Osteoblast (primary cell): Measurements from ENCODE around the gene CSF2. TPM values are rescaled to one million over a fixed set of nuclear protein-coding genes. Genes with fewer than 3 reads are reported as not detected.

Experiments
- DNase-seq: peaks from one replicate; pipeline ENCODE4 v3.0.0; 2011; ENCODE audit warnings: low spot score, mixed read lengths; ENCODE audit not compliant: insufficient read length; ENCODE audit errors: missing footprints
- H2AFZ ChIP-seq: 2 replicates; pipeline ENCODE4 v1.6.0; 2011; ENCODE audit warnings: mild to moderate bottlenecking, low read length
- H3K27ac ChIP-seq: 2 replicates; pipeline ENCODE4 v1.5.1; 2011; ENCODE audit warnings: mild to moderate bottlenecking, low read depth, low read length, moderate library complexity
- H3K27me3 ChIP-seq: 2 replicates; pipeline ENCODE4 v1.6.0; 2012; ENCODE audit warnings: mild to moderate bottlenecking, control low read depth, inconsistent platforms, low read length, moderate library complexity; ENCODE audit not compliant: insufficient read depth
- H3K36me3 ChIP-seq: 2 replicates; pipeline ENCODE4 v1.5.1; 2011; ENCODE audit warnings: mild to moderate bottlenecking, low read length, control low read depth, moderate library complexity; ENCODE audit not compliant: insufficient read depth
- H3K4me1 ChIP-seq: 2 replicates; pipeline ENCODE4 v1.5.1; 2011; ENCODE audit warnings: mild to moderate bottlenecking, low read length, control low read depth, moderate library complexity; ENCODE audit not compliant: insufficient read depth
- H3K4me2 ChIP-seq: 2 replicates; pipeline ENCODE4 v1.6.0; 2011; ENCODE audit warnings: mild to moderate bottlenecking, low read length; ENCODE audit not compliant: insufficient read depth
- H3K4me3 ChIP-seq: fragments of 200-600 bp; sonication (generic); 3 replicates; pipeline ENCODE4 v1.5.1; 2012; ENCODE audit warnings: mild to moderate bottlenecking, low read length, inconsistent platforms; ENCODE audit not compliant: insufficient read depth
- H3K79me2 ChIP-seq: 2 replicates; pipeline ENCODE4 v1.6.0; 2012; ENCODE audit warnings: mild to moderate bottlenecking, low read length, control low read depth, inconsistent platforms; ENCODE audit not compliant: insufficient read depth
- H3K9me3 ChIP-seq: 2 replicates; pipeline ENCODE4 v1.5.1; 2011; ENCODE audit warnings: low read depth, low read length, control low read depth
- H4K20me1 ChIP-seq: 2 replicates; pipeline ENCODE4 v1.6.0; 2012; ENCODE audit warnings: mild to moderate bottlenecking, low read length, control low read depth; ENCODE audit not compliant: insufficient read depth
- total RNA-seq: library from RNA; depleted of rRNA; stranded (reverse); fragments of >200 nt; gene quantifications from 2 replicates; pipeline ENCODE4 v1.2.3, GENCODE V29; 2012
- TF ChIP-seq, protein P1 (sequence below): IDR thresholded peaks from 2 replicates; pipeline ENCODE4 v1.5.1; 2011; ENCODE audit warnings: mild to moderate bottlenecking, low read depth, low read length, moderate library complexity; ENCODE audit errors: extremely low read depth

CSF2 gene
- total RNA-seq, 1 donor, result not detected

DNA sequence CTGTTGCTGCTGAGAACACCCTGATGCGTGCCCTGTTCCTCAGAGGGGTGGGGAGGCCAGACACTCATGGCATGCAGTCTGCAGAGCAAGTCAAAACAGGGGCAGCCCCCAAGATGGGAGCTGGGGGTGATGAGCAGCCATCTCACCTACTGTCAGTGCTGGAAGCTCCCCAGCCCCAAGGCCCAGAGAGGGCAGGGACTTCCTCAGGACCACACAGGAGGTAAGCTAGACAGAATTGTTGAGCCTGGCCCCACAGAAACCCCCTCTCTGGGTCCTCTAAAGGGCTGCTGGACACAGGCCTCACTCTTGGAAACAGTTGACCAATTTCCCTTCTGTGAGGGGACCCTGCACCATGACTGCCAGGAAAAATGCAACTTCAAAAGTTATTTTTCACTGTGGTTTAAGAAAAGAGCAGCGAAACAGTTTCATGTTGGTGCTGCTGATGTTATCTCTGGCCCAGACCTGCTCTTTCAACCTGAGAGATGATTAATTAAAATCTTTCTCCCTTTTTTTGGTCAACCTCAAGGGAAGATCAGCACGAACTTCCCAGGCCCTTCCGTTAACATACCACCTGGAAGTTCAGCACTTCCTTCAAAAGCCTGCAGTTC is 9.6 kb downstream of the CSF2 start:
- H3K4me1 ChIP-seq, result peaks cover 18% of the 10 kb centered on the region

DNA sequence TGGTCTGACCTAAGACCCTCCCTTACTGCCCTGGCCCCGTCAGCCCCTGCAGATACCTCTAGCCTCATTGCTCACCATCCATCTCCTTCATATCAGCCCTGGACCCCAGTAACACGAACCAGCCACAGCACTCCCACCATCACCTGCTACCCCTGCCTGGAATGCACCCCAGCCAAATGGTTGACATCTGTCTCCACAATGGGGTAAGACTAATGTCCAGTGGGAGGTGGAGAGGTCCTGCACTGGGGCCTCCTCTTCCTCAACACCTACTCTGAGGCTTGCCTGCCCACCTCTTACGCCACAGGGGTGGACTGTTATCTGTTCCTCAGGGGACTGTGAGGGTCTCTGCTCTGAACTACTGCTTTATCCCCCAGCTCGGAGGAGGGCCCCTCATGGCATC is 12.1 kb downstream of the CSF2 start:
- Histone ChIP-seq H3K27me3 (no peaks in the 10 kb centered on the region), H3K9me3 (no peaks in the 10 kb centered on the region), H3K4me1 (peaks cover 23% of the 10 kb centered on the region), H3K36me3 (no peaks in the 10 kb centered on the region), H3K4me2 (no peak overlapping the region), H3K4me3 (no peak overlapping the region), H4K20me1 (no peaks in the 10 kb centered on the region), H3K27ac (no peak overlapping the region), H3K79me2 (no peaks in the 10 kb centered on the region), H2AFZ (no peak overlapping the region)
- peak; percentile 47 for DNase-seq
- TF ChIP-seq, protein P1, sequence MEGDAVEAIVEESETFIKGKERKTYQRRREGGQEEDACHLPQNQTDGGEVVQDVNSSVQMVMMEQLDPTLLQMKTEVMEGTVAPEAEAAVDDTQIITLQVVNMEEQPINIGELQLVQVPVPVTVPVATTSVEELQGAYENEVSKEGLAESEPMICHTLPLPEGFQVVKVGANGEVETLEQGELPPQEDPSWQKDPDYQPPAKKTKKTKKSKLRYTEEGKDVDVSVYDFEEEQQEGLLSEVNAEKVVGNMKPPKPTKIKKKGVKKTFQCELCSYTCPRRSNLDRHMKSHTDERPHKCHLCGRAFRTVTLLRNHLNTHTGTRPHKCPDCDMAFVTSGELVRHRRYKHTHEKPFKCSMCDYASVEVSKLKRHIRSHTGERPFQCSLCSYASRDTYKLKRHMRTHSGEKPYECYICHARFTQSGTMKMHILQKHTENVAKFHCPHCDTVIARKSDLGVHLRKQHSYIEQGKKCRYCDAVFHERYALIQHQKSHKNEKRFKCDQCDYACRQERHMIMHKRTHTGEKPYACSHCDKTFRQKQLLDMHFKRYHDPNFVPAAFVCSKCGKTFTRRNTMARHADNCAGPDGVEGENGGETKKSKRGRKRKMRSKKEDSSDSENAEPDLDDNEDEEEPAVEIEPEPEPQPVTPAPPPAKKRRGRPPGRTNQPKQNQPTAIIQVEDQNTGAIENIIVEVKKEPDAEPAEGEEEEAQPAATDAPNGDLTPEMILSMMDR, result no peak

More for the DNA sequence above, 9.6 kb downstream of the CSF2 start:
- H3K36me3 ChIP-seq, result no peaks in the 10 kb centered on the region
- no peaks in the 10 kb centered on the region for H3K27me3 ChIP-seq
- H3K79me2 ChIP-seq, result no peaks in the 10 kb centered on the region
- H3K27ac ChIP-seq, result no peak overlapping the region
- DNase-seq, result peak; percentile 23
- TF ChIP-seq, protein P1, result no peak
- H3K4me3 ChIP-seq, result no peak overlapping the region
- no peak overlapping the region for H2AFZ ChIP-seq
- H4K20me1 ChIP-seq, result no peaks in the 10 kb centered on the region
- no peaks in the 10 kb centered on the region for H3K9me3 ChIP-seq
- H3K4me2 ChIP-seq, result no peak overlapping the region

DNA sequence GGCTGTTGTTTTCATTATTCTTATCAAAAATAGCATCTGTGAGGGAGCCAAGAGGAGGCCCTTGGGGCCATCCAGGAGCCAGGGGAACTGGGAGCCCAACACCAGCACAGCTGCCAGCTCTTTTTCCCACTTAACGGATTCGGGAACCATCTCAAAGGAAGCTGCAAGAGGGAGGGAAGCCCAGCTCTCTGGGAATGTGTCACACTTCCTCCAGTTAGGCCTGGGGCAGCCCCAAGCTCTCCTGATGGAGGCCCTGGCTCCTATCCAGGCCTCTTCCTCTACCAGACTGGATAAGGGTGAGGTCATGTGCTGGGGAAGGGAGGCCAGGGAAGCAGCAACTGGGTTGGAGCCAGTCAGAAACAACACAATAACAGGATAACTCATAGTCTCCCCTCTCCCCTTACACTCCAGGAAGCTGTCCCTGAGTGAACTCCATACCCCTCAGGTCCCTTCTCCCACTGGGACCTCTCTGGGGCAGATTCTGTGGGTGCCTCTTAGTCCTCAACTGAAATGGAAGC is 12.7 kb downstream of the CSF2 start:
- no peaks in the 10 kb centered on the region for H3K36me3 ChIP-seq
- H3K4me3 ChIP-seq, result no peak overlapping the region
- no peaks in the 10 kb centered on the region for H3K9me3 ChIP-seq
- H3K4me1 ChIP-seq, result peaks cover 23% of the 10 kb centered on the region
- H3K27ac ChIP-seq, result peak overlapping the region; percentile 36
- peak overlapping the region; percentile 2 for H3K4me2 ChIP-seq
- H2AFZ ChIP-seq, result peak overlapping the region; percentile 58
- no peaks in the 10 kb centered on the region for H3K27me3 ChIP-seq
- no peaks in the 10 kb centered on the region for H3K79me2 ChIP-seq
- DNase-seq, result peak; percentile 97
- H4K20me1 ChIP-seq, result no peaks in the 10 kb centered on the region
- TF ChIP-seq, protein P1, result no peak

DNA sequence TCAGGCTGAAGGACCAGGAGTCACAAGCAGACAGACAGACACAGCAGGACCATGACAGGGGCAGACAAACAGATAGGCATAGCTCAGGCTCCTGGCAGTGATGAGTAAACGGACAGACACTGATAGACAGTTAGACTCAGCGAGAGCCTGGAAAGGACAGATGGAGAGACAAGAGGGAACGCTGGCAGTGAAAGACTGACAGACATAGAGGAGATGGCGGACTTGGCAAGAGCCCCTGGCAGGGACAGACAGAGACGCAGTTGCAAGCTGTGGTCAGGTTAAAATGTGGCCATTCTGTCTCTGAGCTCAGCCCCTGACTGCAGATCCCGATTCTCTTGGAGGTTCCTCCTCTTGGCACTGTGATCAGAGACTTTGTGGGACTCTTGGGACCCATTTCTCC is 13.6 kb downstream of the CSF2 start:
- no peak overlapping the region for H3K4me2 ChIP-seq
- no peak overlapping the region for H2AFZ ChIP-seq
- DNase-seq, result no peak
- H3K4me1 ChIP-seq, result peaks cover 23% of the 10 kb centered on the region
- H3K36me3 ChIP-seq, result no peaks in the 10 kb centered on the region
- TF ChIP-seq, protein P1, result no peak
- H3K79me2 ChIP-seq, result no peaks in the 10 kb centered on the region
- no peaks in the 10 kb centered on the region for H3K9me3 ChIP-seq
- no peaks in the 10 kb centered on the region for H3K27me3 ChIP-seq
- no peak overlapping the region for H3K4me3 ChIP-seq
- no peaks in the 10 kb centered on the region for H4K20me1 ChIP-seq
- no peak overlapping the region for H3K27ac ChIP-seq
